SK-N-SH (cell line): ENCODE data around the gene PEX1. TPM values are rescaled to one million over a fixed set of nuclear protein-coding genes. Genes with fewer than 3 reads are reported as not detected.

Experiments used
- CTCF ChIA-PET: fragments of 300-600, 350-600 bp; formaldehyde crosslinking; extraction: SDS; loops from one replicate; lab custom pipeline; 2021; lab: Yijun Ruan, JAX
- POLR2A ChIA-PET: fragments of 350-600 bp; sonication (Branson Sonifier 250); formaldehyde crosslinking; extraction: SDS; loops from one replicate; lab custom pipeline; 2020; ENCODE audit warnings: antibody characterized with exemption, inconsistent platforms; lab: Yijun Ruan, JAX
- DNase-seq: peaks from one replicate; pipeline ENCODE4 v3.0.0; 2012
- H2AFZ ChIP-seq: fragments of 200-600 bp; sonication (generic); 2 replicates; pipeline ENCODE4 v1.8.1; 2016; ENCODE audit warnings: antibody characterized with exemption, mild to moderate bottlenecking, low read depth
- H3F3A ChIP-seq: fragments of 200-600 bp; sonication (generic); replicated peaks from 2 replicates; pipeline ENCODE3; 2016; ENCODE audit warnings: antibody characterized with exemption, mild to moderate bottlenecking; ENCODE audit not compliant: insufficient read depth
- H3K27ac ChIP-seq, 2 experiments: fragments of 200-500 bp in 1 of 2; fragments of 200-600 bp in 1 of 2; sonication (Bioruptor generic) in 1 of 2; sonication (generic), shearing (Covaris generic) in 1 of 2; 2 replicates each; pipeline versions ENCODE4 v1.5.1 to v1.6.1; 2014 to 2016; ENCODE audit warnings: low read depth in 2 of 2, inconsistent platforms in 1 of 2, low read length in 1 of 2, mild to moderate bottlenecking in 1 of 2, mixed read lengths in 1 of 2
- H3K27me3 ChIP-seq: fragments of 200-600 bp; sonication (generic), shearing (Covaris generic); 2 replicates; pipeline ENCODE4 v1.6.1; 2016; ENCODE audit warnings: mixed run types; ENCODE audit not compliant: insufficient read depth
- H3K36me3 ChIP-seq, 2 experiments: fragments of 200-500 bp in 1 of 2; fragments of 200-600 bp in 1 of 2; sonication (Bioruptor generic) in 1 of 2; sonication (generic) in 1 of 2; replicated peaks in 1 of 2; 2 replicates each; pipeline versions ENCODE3 to v1.5.1; 2014 to 2016; ENCODE audit warnings: low read length in 1 of 2, mild to moderate bottlenecking in 1 of 2; ENCODE audit not compliant: insufficient read depth in 2 of 2, control insufficient read depth in 1 of 2
- H3K4me1 ChIP-seq, 2 experiments: fragments of 200-500 bp in 1 of 2; fragments of 200-600 bp in 1 of 2; sonication (Bioruptor generic) in 1 of 2; sonication (generic), shearing (Covaris generic) in 1 of 2; 2 replicates each; pipeline versions ENCODE4 v1.5.1 to v1.6.1; 2014 to 2016; ENCODE audit warnings: low read depth in 1 of 2, low read length in 1 of 2, mixed run types in 1 of 2; ENCODE audit not compliant: insufficient read depth in 2 of 2, control insufficient read depth in 1 of 2
- H3K4me2 ChIP-seq: fragments of 200-600 bp; sonication (generic), shearing (Covaris generic); 2 replicates; pipeline ENCODE4 v1.6.1; 2017; ENCODE audit warnings: mixed run types
- H3K4me3 ChIP-seq, 2 experiments: fragments of 200-500 bp in 1 of 2; fragments of 200-600 bp in 1 of 2; sonication (Bioruptor generic) in 1 of 2; sonication (generic), shearing (Covaris generic) in 1 of 2; 2 replicates each; pipeline versions ENCODE4 v1.5.1 to v1.8.1; 2014 to 2016; ENCODE audit warnings: low read depth in 2 of 2, inconsistent platforms in 1 of 2, low read length in 1 of 2, mild to moderate bottlenecking in 1 of 2, mixed read lengths in 1 of 2, moderate library complexity in 1 of 2
- H3K79me2 ChIP-seq: fragments of 200-600 bp; sonication (generic); 2 replicates; pipeline ENCODE4 v1.8.1; 2017; ENCODE audit warnings: mild to moderate bottlenecking; ENCODE audit not compliant: insufficient read depth
- H3K9ac ChIP-seq: fragments of 200-600 bp; sonication (generic); 2 replicates; pipeline ENCODE4 v1.6.1; 2017; ENCODE audit warnings: mixed run types
- H3K9me2 ChIP-seq: fragments of 200-600 bp; sonication (generic); 2 replicates; pipeline ENCODE4 v1.6.1; 2017; ENCODE audit warnings: mixed run types
- H3K9me3 ChIP-seq: fragments of 200-600 bp; sonication (generic); 2 replicates; pipeline ENCODE4 v1.6.1; 2017; ENCODE audit warnings: mixed run types, mild to moderate bottlenecking, moderate library complexity
- H4K20me1 ChIP-seq: fragments of 200-600 bp; sonication (generic); 2 replicates; pipeline ENCODE4 v1.6.1; 2017; ENCODE audit warnings: mild to moderate bottlenecking, mixed run types; ENCODE audit not compliant: insufficient read depth
- FOSL2 ChIP-seq: IDR thresholded peaks from 2 replicates; pipeline ENCODE4 v1.4.0; 2012; ENCODE audit warnings: low read depth, mild to moderate bottlenecking, moderate library complexity, borderline replicate concordance
- GATA2 ChIP-seq: sonication (generic); formaldehyde crosslinking; IDR thresholded peaks from 2 replicates; pipeline ENCODE4 v1.5.0; 2020; ENCODE audit warnings: mild to moderate bottlenecking, missing genetic modification reagents
- RFX5 ChIP-seq: IDR thresholded peaks from 2 replicates; pipeline ENCODE4 v1.6.1; 2012; ENCODE audit warnings: mild to moderate bottlenecking, improper control_type of control experiment, low read length
- WGBS: methylation state at CpG from one replicate; pipeline ENCODE4 v1.1.6; 2017; ENCODE audit warnings: low lambda C conversion rate; 5-methylcytosine and 5-hydroxymethylcytosine counted together
- polyA plus RNA-seq, 3 experiments: library from polyadenylated mRNA; depleted of rRNA; stranded (reverse); fragments of >200 nt; gene quantifications; 2 replicates each; pipeline ENCODE4 v1.2.3, GENCODE V29; 2012

PEX1 gene
- polyA plus RNA-seq, 1 of the 3 experiments (the other 2 are of a cell fraction) = 16.0 TPM

GRCh38 chr7:92437956-92438491 is 90.3 kb downstream of the PEX1 start:
- ChIA-PET POLR2A (no interaction called here), CTCF (interaction anchor here (1.1 to 2.2 kb wide), 4 partner anchors 9 to 259 kb away, joined by 3 to 17 read pairs (median 10); partner anchors contain the start of gene GATAD1)
- Histone ChIP-seq H3K9me2 (no peaks in the 10 kb centered on the region), H3K9me3 (no peaks in the 10 kb centered on the region), H3K4me2 (no peak overlapping the region), H3K27me3 (no peaks in the 10 kb centered on the region; the same call in 1 of the 2 replicates), H3K79me2 (no peaks in the 10 kb centered on the region)
- no peak for TF ChIP-seq FOSL2
- no peak for TF ChIP-seq GATA2 (CRISPR knock-in tag)
- TF ChIP-seq RFX5 = no peak
- TF ChIP-seq, all 33 proteins: peak for 0
- H2AFZ ChIP-seq = no peak overlapping the region
- no peak for DNase-seq
- no peaks in the 10 kb centered on the region for H3F3A ChIP-seq
- no peak overlapping the region for H3K4me3 ChIP-seq
- 66% methylated on average over 6 of the region's 6 CpGs for WGBS
- no peaks in the 10 kb centered on the region for H3K36me3 ChIP-seq
- H3K9ac ChIP-seq = no peak overlapping the region
- no peak overlapping the region for H3K27ac ChIP-seq
- H4K20me1 ChIP-seq = no peaks in the 10 kb centered on the region
- peaks cover 0 to 2% of the 10 kb centered on the region in 2 experiments; a peak in 1 of 4 replicates for H3K4me1 ChIP-seq

Other genes starting within 250 kb of the PEX1 start
- 30.6 and 47.9 TPM in 2 replicates for gene GATAD1, start 81.0 kb downstream of the PEX1 start, polyA plus RNA-seq (2012; rRNA removed)
- gene ERVW-1, start 50.6 kb downstream of the PEX1 start, polyA plus RNA-seq (2012; rRNA removed) = not detected in 2 replicates
- 4.7 and 6.4 TPM in 2 replicates for gene RBM48, start 275 bp upstream of the PEX1 start, polyA plus RNA-seq (2012; rRNA removed)
- 13.8 and 16.3 TPM in 2 replicates for gene FAM133B, start 61.9 kb upstream of the PEX1 start, polyA plus RNA-seq (2012; rRNA removed)